Amniotic stem cell (primary cell): ENCODE measurements around the gene ATP6V1C2.

ENCODE experiments used
- DNase-seq: peaks from one replicate; lab custom pipeline; 2025; lab: John Stamatoyannopoulos, UW

Gene ATP6V1C2, protein sequence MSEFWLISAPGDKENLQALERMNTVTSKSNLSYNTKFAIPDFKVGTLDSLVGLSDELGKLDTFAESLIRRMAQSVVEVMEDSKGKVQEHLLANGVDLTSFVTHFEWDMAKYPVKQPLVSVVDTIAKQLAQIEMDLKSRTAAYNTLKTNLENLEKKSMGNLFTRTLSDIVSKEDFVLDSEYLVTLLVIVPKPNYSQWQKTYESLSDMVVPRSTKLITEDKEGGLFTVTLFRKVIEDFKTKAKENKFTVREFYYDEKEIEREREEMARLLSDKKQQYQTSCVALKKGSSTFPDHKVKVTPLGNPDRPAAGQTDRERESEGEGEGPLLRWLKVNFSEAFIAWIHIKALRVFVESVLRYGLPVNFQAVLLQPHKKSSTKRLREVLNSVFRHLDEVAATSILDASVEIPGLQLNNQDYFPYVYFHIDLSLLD

DNA sequence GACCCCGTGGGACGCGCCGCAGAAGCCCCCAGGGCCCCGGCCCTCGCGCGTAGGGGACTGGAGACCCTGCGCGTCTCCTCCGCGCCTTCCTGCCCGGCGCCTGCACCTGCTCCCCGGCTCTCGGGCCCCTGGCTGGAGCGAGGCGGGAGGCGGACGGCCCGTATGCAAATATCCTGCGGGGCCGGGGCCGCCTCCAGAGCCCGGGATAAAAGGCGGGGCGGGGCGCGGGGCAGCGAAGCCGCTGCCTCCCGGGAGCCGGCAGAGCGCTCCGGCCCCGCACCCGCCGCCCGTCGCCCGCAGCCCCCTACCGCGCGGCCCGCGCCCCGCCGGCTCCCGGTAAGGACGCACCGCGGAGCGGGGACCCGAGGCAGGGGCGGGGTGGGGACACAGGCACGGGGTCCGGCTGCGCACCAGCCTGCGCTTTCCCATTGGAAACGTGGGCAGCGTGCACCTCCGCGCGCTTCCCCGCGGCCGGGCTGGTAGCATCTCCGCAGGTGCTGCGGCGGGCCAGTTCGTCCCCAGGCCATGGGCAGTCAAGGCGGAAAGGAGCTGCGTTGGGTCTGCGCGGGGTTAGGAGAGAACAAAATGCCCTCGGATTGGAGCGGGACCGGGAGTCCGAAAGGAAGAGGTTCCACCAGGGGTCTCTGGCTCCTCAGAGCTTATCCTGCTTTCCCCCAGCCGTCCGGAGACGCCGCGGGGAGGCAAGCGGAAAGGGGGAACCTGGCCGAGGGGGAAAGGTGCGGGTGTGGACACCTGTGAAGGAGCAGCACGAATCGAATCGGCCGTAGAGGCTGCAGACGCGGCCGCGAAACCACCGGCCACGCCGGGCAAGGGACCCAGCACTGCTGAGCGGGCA lies at the start of gene ATP6V1C2:
Gene ATP6V1C2, plus strand, starts transcription at position 235 of the 856 bp plus-strand sequence. CDS start 1,220 bp downstream, outside the sequence.
- DNase-seq = no peak

DNA sequence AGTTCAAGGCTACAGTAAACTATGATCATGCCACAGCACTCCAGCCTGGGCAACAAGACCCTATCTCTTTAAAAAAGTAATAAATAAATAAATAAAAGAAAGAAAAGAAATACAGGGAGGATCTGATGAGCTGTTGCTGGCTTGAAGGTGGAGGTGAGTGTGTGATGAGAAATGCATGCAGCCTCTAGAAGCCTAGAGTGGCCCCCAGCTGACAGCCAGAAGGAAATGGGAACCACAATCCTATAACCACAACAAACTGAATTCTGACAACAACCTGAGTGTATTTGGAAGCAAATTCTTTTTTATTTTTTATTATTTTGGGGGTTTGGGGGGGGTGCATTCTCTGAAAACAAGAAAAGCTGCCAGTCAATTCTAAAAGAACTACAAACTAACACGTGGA lies 46.3 kb upstream of the ATP6V1C2 start:
- DNase-seq = no peak

DNA sequence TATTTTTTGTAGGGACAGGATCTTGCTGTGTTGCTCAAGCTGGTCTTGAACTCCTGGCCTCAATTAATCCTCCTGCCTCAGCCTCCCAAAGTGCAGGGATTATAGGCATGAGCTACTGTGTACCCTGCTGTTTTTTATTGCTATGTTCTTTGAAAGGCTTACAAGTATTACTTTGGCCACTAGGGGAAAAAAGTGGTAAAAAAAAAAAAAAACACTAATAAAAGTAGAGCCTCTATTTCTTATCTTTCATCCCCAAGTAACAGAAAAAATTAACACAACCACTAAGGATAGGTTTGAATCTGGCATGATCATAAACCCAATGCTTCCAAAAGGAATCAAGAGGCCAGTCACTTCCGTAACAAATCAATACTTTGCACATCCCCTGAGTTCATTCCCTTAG lies 43.2 kb upstream of the ATP6V1C2 start:
- no peak for DNase-seq

DNA sequence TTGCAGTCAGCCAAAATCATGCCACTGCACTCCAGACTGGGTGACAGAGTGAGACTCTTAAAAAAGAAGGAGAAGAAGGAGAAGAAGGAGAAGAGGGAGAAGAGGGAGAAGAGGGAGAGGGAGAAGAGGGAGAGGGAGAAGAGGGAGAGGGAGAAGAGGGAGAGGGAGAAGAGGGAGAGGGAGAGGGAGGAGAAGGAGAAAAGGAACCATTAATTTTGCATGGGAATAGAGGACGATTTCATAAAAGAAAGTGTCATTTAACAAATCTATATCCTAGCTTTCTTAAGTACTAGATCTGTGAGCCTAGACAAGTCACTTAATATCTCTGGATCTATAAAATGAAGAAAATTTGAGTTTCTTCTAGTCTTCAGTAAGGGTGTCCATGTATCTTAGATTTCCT lies 41.2 kb upstream of the ATP6V1C2 start:
- no peak for DNase-seq

DNA sequence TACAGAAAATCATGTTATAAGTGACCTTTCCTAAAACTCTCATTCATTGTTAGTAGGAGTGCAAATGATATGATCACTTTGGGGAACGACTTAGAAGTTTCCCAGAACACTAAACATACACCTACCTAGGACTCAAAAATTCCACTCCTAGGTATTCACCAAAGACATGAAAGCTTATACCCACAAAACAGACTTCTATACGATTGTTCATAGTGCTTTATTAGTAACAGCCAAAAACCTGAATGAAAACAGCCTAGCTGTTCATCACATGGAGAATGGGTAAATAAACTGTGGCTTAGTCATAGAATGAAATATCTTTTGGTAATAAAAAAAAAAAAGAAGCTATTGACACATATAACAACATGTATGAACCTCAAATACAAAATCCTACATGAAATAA lies 40.5 kb upstream of the ATP6V1C2 start:
- DNase-seq = no peak

DNA sequence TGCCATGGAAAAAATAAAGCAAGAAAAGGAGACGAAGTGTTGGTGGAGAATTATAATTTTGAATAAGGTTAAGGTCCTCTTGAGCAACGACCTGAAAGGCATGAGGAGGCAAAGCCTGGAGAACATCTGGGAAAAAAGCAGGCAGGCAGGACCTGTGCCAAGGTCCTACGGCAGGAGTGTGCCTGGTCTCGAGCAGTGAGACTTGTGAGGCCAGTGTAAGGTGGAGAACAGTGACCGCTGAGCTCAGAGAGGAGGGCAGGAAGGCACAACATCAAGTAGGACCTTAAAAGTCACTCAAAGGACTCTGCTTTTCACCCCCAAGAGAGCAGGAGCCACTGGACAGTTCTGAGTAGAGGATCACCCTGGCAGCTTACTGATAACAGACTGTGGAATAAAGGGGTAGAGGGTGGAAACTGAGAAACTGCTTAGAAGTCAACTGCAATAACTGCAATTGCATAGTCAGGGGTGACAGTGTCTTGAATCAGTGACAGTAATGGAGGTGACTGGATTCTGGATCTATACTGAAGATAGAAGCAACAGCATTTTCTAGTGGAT lies 35.2 kb upstream of the ATP6V1C2 start:
- no peak for DNase-seq

DNA sequence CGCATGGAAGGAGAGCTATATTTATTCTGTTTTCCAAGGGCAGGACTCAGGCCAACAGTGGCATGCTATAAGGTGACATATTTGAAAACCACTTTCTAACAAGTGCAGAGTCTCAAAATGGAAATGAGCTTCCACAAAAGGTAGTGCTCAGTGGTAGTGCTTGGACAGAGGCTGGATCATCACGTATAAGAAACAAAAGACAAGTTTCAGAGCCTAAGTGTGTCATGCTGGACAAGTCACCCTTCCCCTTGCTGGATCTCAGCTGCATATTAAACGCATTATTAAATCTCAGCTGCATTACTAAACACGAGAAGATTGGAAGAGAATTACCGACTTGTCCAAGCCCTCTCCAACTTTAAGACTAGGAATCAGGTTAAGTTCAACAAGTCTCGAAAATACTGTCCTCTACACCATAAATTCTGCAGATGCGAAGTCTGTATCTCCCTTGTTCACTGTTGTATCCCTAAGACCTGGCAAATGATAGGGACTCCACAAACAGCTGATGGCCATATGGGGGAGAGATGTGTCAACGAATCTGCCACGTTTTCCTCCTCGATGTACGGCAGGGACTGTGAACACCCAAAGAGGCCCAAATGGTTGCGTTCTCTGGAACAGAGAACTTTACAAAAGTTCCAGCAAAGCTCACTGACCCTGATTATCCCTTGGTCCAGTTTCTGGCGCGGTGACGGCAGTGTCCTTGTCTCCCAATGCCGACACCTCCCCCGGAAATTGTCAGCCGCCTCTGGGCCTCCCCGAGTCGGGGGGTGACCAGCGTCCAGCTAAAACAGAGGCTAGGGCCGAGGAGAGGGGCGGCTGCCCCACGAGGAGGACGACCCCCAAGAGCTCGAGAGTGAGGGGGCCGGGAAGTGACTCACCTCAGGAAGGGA lies 32.3 kb upstream of the ATP6V1C2 start:
- no peak for DNase-seq

DNA sequence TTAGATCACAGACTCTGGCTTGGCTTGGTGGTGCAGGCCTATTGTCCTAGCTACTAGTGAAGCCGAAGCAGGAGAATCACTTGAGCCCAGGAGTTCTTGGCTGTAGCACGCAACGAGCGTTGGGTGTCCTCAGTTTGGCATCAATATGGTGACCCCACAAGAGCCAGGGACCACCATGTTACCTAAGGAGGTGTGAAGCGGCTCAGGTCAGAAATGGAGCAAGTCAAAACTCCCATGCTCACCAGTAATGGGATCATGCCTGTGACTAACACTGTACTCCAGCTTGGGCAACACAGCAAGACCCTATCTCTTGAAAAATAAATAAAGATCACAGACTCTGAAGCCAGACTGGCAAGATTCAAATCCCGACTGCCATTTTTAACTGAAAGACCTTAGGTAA lies 29.9 kb upstream of the ATP6V1C2 start:
- DNase-seq = no peak

DNA sequence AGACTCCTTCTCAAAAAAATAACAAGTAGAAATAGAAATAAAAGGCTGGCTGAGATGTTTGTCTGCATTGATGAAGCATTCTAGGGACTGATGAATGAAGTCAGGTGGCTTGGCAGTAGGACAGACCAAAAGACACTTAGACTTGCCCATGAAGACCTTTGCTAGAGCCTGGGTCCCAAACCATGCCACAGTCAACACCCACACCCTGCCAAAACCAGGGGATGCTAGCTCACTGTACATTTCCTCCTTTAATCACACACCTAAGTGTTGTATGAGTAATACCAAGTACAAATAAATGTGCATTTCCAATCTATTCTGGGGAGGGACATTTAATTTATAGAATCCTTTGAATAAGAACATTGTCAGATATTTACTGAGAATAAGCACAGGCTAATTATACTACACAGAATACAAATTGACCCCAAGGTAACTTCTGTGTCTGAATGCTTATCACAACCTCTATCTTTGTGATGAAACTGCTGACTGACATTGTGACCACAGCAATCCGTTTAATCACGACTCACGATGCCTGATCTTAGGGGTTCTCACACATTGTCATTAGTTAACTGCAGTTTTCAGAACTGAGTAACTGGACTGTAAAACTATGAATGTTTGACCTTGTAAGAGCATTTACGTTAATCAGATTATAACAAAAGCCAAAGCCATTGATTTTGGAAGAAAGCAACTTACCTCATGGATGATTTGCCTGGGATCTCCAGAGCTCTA lies 21.2 kb upstream of the ATP6V1C2 start:
- no peak for DNase-seq

DNA sequence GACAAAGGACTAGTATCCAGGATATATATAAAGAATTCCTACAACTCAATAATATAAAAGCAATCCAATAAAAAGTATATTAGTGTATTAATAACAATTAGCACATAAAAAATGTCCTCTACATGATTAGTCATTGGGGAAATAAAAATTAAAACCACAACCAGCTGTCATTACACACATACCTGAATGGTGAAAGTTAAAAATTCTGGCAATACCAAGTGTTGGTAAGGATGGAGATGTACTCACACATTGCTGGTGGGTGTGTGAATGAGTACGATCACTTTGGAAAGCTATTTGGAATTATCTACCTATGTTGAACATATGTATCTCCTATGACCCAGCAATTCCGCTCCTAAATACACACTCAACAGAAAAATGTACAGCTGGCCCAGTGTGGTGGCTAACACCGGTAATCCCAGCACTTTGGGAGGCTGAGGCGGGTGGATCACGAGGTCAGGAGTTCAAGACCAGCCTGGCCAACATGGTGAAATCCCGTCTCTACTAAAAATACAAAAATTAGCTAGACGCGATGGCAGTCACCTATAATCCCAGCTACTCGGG lies 17.3 kb upstream of the ATP6V1C2 start:
- DNase-seq = no peak

DNA sequence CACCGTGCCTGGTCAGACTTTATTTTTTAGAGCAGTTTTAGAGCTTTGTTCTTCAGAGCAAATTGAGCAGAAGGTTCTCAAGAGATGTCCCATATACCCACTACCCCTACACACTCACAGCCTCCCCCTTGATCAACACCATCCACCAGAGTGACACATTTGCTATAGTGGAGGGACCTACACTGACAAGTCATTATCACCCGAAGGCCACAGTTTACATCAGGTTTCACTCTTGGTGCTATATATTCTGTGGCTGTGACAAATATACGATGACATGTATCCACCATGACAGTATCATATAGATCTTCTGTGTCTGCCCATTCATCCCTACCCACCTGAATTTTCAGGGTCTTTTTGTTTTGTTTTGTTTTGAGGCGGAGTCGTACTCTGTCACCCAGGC lies 15.4 kb upstream of the ATP6V1C2 start:
- DNase-seq = no peak

DNA sequence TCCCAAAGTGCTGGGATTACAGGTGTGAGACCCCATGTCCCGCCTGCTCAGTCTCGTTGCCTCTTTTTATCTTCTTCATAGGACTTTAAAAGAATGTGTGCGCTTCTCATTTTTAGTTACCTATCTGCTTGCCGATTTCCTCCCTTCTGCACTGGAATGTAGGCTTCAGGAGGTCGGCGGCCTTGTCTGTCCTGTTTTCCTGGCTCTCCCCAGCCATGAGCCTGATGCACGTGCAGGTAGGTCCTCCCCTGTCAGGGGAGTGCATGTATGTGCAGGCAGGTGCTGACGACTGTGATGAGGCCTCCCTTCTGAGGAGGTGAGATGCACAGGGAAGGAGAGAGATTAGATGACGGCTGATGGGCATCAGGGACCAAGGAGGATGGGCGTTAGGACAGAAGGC lies 13.6 kb upstream of the ATP6V1C2 start:
- DNase-seq = no peak

DNA sequence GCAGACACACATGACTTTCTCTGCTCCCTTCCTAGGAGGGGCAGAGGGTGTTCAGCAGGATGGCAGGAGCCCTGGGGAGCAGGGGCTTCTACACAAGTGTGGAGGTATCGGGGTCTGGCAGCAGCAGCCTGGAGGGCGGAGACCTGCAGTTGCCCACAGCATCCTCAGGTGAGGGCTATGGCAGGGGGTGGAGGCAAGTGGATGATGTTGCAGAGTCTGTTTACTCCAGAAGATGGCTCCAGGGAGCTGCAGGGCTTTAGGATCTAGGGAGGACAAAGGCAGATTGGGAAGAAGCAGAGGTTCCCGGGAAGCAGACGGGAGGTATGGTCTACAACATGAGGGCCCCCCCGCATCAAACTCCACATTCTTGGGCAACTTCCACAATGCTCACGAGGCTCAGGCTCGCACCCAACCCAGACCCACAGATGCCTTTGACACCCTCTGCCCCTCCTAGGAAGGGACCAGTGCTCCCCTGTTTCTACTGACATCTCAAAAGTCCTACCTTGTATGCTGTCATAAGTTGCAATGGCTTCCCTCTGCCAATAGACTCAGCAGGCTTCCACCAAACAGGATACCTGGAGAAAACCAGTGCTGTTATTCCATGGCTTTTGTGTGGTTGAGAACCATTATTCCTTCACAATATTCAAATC lies 12.0 kb upstream of the ATP6V1C2 start:
- no peak for DNase-seq

DNA sequence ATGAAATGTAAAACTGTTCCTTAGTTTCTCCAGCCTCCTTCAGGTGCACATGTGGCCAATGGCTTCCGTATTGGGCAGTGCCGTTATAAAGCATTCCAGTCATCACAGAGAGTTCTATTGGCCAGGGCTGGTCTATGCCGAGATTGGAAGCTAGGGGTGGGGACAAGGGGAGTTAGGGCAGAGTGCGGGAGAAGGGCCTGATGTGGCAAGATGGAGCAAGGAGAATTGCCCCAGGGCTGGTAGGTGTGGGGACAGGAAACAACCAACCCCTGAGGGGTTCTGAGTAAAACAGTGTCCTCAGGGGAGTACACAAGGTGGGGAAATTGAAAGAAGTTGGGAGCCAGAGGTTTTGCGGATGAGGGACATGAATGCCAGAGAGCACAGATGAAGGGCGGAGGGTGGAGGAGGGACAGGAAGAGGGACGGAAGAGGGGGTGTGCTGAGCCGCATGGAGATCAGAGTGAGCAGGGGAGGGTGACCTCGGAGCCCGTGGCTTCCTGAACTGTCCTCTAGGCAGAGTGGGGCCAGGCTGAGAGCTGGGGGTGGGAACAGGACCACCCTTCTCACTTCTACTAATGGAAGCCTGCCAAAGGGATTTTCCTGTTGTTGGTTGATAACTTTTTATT lies 9.1 kb upstream of the ATP6V1C2 start:
- DNase-seq = no peak

DNA sequence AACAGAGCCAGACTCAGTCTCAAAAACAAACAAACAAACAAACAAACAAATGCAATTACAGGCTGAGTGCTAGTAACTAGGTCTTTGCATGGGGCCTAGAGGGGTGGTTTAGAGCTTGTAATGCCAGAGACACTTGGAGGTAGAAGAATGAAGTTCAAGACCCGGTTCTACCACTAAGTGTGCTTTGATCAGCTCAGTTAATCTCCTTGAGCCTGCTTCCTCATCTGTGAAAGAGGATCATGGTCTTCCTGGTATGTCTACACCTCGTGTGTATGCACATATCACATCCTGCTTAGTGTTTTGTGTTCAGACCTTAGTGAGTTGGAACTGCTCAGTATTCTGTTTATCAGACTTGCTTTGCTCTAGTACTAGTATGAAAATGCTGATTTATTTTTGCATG lies 4.8 kb upstream of the ATP6V1C2 start:
- no peak for DNase-seq

DNA sequence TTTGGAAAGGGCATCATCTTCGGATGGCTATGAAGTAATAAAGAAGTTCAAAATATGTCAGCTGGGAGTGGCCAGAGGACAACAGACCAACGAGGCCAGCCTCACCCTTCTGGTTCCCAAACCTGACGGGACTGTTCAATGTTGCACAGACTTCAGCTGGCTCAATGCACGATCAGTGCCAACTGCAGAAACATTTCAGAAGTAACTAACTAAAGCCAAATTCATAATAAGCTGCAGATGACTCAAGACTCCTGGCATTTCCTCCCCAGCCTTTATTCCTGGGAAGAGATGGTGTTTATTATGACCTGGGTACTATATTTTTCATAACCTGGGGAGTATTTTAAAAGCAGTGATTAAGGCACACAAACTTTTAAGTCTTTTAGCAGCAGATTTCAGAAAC lies 3.8 kb upstream of the ATP6V1C2 start:
- peak; percentile 34 for DNase-seq

DNA sequence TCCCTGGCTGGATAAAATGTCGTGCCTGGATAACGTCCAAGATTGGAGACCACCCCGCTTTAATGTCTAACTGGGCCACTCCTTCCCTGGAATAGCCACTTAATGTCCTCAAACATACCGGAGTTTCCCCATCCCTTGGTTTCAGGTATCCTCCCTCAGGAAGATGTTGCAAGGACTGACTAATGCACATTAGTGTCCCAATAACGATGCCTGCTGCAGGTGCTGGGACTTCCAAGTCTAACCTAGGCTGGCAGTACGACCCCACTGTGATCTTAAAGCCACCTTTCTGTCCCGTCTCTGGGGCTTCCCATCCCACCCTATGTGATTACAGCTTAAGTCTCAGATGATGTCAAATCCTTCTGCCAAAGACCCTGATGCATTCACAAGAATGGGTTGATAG lies 1.1 kb upstream of the ATP6V1C2 start:
- DNase-seq = no peak

DNA sequence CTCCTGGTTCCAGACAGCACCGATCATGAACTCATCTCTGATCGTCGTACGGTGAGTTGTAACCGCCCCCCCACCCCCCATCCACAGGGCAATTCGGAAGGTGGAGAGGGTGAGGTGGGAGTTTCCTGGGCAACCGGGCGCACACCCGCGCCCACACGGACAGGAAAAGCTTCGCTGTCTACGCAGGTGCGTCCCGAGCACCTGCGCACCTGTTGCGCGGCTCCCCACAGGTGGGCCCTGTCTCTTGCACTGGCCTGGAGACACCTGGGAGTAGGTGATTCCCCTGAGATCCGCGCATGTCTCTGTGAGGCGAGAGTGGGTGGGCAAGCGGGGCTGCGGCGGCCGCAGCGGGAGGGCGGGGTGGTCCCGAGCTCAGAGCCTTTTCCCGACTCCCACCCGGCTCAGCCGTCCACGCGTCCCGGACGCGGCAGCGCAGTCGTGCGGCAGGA lies 459 bp upstream of the ATP6V1C2 start:
- no peak for DNase-seq

DNA sequence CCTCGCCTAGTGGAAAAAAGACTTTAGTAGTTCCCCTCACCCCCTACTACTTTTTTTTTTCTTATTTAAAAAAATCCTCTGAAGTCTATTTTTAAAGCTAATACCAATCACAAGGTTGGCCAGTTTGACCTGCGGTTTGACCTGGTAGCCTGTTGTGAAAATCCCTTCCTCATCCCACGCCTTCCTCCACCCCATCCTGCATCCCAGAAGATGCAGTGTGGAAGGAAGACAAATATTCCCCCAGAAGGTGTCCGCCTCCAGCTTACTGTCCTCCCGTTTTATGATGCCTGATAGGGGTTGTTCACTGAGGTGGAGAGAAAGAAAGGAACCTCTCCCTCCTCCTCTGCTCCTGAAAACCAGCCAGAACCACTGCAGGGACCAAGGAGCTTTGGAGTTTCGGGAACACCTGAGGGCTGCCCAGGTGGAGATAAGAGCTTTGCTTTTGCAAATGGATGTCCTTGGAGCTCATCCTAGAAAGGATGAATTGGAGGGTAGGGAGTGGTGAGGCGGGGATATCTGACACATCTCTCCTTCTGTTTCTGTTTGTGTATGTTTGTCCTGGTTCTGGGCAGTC lies 909 bp downstream of the ATP6V1C2 start:
- DNase-seq = no peak
